ENCODE results near the gene CABP2. TPM values are rescaled to one million over a fixed set of nuclear protein-coding genes. Genes with fewer than 3 reads are reported as not detected.

CABP2 gene
- total RNA-seq, 1 experiment from 2014 or later = not detected

DNA sequence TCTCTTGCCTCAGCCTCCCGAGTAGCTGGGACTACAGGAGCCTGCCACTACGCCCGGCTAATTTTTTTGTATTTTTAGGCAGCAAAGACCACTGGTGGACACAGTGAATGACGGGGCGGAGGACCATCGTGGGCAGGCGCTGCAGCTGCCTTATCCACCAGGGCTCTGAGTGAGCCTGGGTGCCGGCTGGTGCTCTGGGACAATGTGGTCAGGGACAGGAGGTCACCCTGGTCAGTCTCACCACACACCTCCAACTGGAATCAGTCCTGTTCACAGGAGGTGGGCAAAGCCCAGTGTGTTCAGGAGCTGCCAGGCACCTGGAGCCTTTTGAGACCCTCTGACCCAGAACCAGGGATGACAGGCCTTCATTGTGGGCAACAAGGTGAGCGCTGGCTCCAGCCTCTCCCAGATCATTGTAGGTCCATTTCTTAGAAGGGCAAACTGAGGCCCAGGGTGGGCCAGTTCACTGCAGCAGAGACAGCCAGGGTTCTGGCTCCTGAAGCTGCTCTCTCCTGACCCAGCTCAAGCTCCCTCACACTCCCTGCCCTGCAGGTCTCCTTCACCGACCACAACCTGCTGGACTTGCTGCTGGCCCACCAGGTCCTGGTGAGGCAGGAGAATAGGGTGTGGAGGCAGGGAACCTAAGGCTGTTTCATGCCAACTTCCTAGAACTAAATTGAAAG, 15.7 kb upstream of the CABP2 start:
- intact Hi-C loops (cut with micrococcal nuclease; ENCODE audit: unreplicated experiment) = no loop called here
- Histone ChIP-seq H3K4me3 (ENCODE audit: low read depth, low read length, poor library complexity, severe bottlenecking) (no peak overlapping the region), H3K27me3 (replicated peaks; ENCODE audit: insufficient read depth, low read depth, low read length, poor library complexity) (no peaks in the 10 kb centered on the region), H3K27ac (ENCODE audit: low read depth, low read length, poor library complexity, severe bottlenecking) (no peak overlapping the region), H3K4me1 (ENCODE audit: insufficient read depth, low read length, poor library complexity, severe bottlenecking) (no peaks in the 10 kb centered on the region), H3K36me3 (ENCODE audit: insufficient read depth, low read length, poor library complexity, severe bottlenecking) (no peaks in the 10 kb centered on the region), H3K9me3 (ENCODE audit: low read depth, low read length, poor library complexity, severe bottlenecking) (peaks cover 17% of the 10 kb centered on the region)
- CTCF ChIA-PET = no interaction called here
- no peak for TF ChIP-seq EZH2 (IDR thresholded peaks at IDR 0.05; ENCODE audit: borderline replicate concordance, low read depth, low read length, poor library complexity, severe bottlenecking)
- TF ChIP-seq, protein P1, sequence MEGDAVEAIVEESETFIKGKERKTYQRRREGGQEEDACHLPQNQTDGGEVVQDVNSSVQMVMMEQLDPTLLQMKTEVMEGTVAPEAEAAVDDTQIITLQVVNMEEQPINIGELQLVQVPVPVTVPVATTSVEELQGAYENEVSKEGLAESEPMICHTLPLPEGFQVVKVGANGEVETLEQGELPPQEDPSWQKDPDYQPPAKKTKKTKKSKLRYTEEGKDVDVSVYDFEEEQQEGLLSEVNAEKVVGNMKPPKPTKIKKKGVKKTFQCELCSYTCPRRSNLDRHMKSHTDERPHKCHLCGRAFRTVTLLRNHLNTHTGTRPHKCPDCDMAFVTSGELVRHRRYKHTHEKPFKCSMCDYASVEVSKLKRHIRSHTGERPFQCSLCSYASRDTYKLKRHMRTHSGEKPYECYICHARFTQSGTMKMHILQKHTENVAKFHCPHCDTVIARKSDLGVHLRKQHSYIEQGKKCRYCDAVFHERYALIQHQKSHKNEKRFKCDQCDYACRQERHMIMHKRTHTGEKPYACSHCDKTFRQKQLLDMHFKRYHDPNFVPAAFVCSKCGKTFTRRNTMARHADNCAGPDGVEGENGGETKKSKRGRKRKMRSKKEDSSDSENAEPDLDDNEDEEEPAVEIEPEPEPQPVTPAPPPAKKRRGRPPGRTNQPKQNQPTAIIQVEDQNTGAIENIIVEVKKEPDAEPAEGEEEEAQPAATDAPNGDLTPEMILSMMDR (conservative IDR thresholded peaks at IDR 0.05; ENCODE audit: low read depth, low read length) = no peak
- DNase-seq (ENCODE audit: low spot score) = no peak
- BruUV-seq (replicated peaks) = no TSS peak
- POLR2A ChIA-PET (ENCODE audit: low non-redundant PET) = no interaction called here

DNA sequence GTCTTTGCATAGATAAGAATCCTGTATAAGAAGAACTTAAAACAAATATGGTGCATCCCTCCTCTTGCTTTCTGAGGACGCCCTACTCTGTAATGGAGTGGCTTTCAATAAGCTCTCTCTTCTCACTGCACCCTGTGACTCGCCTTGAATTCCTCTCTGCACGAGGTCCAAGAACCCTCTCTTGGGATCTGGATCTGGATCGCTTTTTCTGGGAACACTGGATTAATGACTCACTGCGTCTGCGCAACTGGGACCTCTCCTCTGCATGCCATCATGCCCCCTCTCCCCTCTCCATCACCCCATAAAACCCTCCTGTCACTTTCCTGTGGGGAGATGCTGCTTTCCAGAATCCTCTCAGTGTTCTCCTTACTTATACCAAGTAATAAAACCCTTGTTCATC, 15.1 kb upstream of the CABP2 start:
- Histone ChIP-seq H3K9me3 (ENCODE audit: low read depth, low read length, poor library complexity, severe bottlenecking) (peaks cover 24% of the 10 kb centered on the region), H3K27ac (ENCODE audit: low read depth, low read length, poor library complexity, severe bottlenecking) (no peak overlapping the region), H3K4me1 (ENCODE audit: insufficient read depth, low read length, poor library complexity, severe bottlenecking) (no peaks in the 10 kb centered on the region), H3K4me3 (ENCODE audit: low read depth, low read length, poor library complexity, severe bottlenecking) (no peak overlapping the region), H3K36me3 (ENCODE audit: insufficient read depth, low read length, poor library complexity, severe bottlenecking) (no peaks in the 10 kb centered on the region), H3K27me3 (replicated peaks; ENCODE audit: insufficient read depth, low read depth, low read length, poor library complexity) (no peaks in the 10 kb centered on the region)
- intact Hi-C loops (cut with micrococcal nuclease; ENCODE audit: unreplicated experiment) = no loop called here
- POLR2A ChIA-PET (ENCODE audit: low non-redundant PET) = no interaction called here
- TF ChIP-seq, protein P1 (conservative IDR thresholded peaks at IDR 0.05; ENCODE audit: low read depth, low read length) = no peak
- no peak for DNase-seq (ENCODE audit: low spot score)
- CTCF ChIA-PET = no interaction called here
- no TSS peak for BruUV-seq (replicated peaks)

DNA sequence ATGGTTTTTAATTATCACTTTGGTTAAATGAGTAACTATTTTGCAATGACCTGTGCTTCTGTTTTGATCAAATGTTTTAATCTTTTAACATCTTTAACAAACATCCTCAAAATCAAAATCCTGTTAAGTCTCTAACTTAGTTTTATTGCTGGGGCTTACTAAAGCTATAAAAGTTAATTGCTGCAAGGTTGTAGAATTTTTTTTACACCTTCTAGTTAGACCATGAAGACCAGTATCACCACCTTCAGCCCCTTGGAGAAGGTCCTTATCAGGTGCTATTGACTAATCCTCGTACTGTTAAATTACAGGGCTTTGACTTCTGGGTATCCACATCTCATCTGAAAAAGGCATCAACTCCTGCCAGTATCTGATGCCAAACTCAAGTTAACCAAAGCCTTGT, 12.3 kb upstream of the CABP2 start:
- H3K4me1 ChIP-seq (ENCODE audit: insufficient read depth, low read length, poor library complexity, severe bottlenecking) = no peaks in the 10 kb centered on the region
- ChIA-PET POLR2A (ENCODE audit: low non-redundant PET) (no interaction called here), CTCF (no interaction called here)
- no peaks in the 10 kb centered on the region for H3K36me3 ChIP-seq (ENCODE audit: insufficient read depth, low read length, poor library complexity, severe bottlenecking)
- H3K4me3 ChIP-seq (ENCODE audit: low read depth, low read length, poor library complexity, severe bottlenecking) = no peak overlapping the region
- DNase-seq (ENCODE audit: low spot score) = no peak
- peaks cover 32% of the 10 kb centered on the region for H3K9me3 ChIP-seq (ENCODE audit: low read depth, low read length, poor library complexity, severe bottlenecking)
- no peak overlapping the region for H3K27ac ChIP-seq (ENCODE audit: low read depth, low read length, poor library complexity, severe bottlenecking)
- TF ChIP-seq, protein P1 (conservative IDR thresholded peaks at IDR 0.05; ENCODE audit: low read depth, low read length) = no peak
- no peak for TF ChIP-seq EZH2 (IDR thresholded peaks at IDR 0.05; ENCODE audit: borderline replicate concordance, low read depth, low read length, poor library complexity, severe bottlenecking)
- H3K27me3 ChIP-seq (replicated peaks; ENCODE audit: insufficient read depth, low read depth, low read length, poor library complexity) = no peaks in the 10 kb centered on the region
- intact Hi-C loops (cut with micrococcal nuclease; ENCODE audit: unreplicated experiment) = no loop called here
- no TSS peak for BruUV-seq (replicated peaks)
